CD4-positive, alpha-beta T cell treated with Interleukin-6 at 100 ng/mL for 8 hours (primary cell): ENCODE measurements around the gene GRPEL1.
A peak's percentile ranks its signal among the peaks of the same experiment; 100 is the strongest.
"Not testable (repeated sequence)": the region's sequence is repeated elsewhere in the genome, so short reads cannot be mapped to it uniquely, and the experiment has no call there.

Source experiments
- DNase-seq: peaks from one replicate; pipeline ENCODE4 v3.0.0-alpha.2; 2020; ENCODE audit warnings: mixed read lengths, low spot score

Gene GRPEL1

DNA sequence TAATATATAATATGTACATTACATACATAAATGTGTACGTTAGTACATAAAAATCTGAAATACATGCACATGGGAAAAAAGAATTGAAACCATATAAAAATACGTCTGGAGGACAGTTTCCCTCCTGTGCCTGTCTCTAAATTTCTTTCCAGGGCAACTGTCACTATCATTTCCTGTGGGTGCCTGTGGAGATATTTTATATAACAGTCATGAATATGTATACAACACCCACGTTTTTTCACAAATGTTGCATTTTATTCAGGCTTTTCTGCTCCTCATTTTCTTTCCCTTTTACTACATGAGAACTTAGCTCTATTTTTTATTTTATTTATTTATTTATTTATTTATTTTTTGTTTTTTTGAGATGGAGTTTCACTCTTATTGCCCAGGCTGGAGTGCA lies 24.2 kb upstream of the GRPEL1 start:
- DNase-seq, result no peak

GRCh38 chr4:7089213-7089986 lies 21.5 kb upstream of the GRPEL1 start:
- no peak for DNase-seq

DNA sequence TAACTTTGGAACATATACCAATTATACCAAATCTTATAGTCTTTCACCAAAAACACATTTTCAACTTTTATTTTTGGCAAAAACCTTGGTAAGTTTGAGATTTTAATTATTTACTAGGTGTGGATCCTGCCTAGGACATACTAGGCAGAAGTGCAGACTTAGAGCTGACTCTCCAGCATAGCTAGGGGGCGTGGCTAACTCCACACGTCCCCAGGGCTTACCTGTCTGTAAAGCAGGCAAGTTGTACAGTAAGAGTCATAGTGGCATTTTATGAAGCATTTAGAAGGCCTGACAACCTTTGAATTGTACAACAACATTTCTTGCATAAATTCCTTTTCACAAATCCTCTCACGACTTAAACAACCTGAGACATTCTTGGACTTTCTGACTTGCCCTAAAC lies 19.2 kb upstream of the GRPEL1 start:
- DNase-seq, result no peak

- no peak for DNase-seq
These were observed 18.5 kb upstream of the GRPEL1 start for GRCh38 chr4:7086384-7086783.

- DNase-seq, result not testable (repeated sequence)
These were observed 16.7 kb upstream of the GRPEL1 start for GRCh38 chr4:7084564-7084961.

- no peak for DNase-seq
These were observed 16.0 kb upstream of the GRPEL1 start for GRCh38 chr4:7083597-7084563.

GRCh38 chr4:7079909-7080308 lies 12.0 kb upstream of the GRPEL1 start:
- not testable (repeated sequence) for DNase-seq

GRCh38 chr4:7079483-7079882 lies 11.6 kb upstream of the GRPEL1 start:
- DNase-seq, result not testable (repeated sequence)

- DNase-seq, result no peak
These were observed 10.2 kb upstream of the GRPEL1 start for GRCh38 chr4:7078025-7078424.

DNA sequence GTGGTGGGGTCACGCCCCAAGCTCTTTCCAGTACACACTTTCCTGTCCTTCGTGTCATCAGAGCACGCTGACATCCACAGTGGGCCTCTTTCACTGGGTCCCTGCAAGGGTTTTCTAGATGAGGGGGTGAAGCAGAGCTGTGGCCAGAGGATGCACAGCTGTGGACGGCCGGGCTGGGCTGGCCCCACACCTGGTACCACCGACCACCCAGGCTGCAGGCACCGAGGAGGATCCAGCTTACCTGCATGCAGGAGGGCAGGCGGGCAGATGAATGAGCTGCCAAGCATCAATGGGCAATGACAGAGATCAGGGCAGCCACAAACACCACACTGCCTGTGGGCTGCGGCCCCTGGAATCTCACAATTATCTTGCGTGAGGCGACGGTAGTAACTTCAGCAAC lies 9.5 kb upstream of the GRPEL1 start:
- DNase-seq, result no peak

DNA sequence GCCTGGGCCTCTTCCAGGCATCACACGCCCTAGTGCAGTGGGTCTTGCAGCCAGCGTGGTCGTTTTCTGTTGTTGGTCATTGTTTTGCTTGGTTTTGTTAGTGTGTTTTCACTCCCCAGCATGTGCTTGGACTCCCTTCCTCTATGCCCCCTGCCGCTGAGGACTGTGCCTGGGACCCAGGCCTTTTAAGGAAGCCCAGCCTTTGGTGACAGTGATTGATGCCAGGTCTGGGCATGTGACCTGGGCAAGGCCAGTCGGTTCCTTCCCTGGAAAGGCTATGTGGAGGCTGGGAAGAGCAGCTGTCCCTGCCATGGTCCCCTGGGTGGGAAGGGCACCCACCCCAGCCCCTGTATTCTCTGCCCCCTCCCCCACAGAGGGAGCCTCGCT lies 8.8 kb upstream of the GRPEL1 start:
- DNase-seq, result no peak

- no peak for DNase-seq
These were observed 8.3 kb upstream of the GRPEL1 start for GRCh38 chr4:7075962-7076695.

GRCh38 chr4:7074426-7074825 lies 6.6 kb upstream of the GRPEL1 start:
- no peak for DNase-seq

DNA sequence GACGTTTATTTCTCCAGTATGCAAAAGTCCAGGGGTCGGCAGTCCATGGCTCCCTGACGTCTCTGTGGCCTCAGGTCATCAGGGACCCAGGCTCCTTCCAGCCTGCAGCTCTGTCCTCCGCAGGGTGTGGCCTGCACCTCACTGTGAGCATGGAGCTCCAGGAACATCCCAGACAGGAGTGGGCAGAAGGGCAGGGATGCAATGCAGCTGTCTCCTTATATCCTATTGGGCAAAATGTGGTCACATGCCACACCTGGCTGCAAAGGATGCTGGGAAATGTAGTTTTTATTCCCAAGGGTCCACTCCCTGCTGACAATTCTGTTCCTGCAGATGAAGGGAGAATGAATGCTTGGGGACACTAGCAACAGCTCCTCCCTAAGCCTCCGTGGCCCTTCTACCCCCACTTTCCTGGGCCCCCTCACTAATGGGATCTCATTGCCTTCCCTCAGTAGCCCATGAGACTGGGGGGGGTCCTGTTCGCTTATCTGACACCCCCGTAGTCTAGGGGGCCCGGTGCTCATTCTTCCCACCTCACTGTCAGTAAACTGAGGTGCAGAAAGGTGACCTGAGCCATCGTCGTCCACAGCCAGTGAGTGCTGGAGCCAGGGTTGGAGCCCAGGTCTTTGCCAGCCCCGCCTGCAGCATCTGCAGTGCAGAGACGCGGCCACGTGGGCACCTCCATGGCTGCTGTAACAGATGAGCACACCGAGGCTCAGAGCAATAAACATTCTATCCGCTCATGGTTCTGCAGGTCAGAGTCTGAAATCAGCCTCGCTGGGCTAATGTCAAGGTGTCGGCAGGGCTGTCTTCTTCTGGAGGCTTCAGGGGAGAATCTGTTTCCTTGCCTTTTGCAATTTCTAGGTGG lies 5.9 kb upstream of the GRPEL1 start:
- DNase-seq, result no peak

DNA sequence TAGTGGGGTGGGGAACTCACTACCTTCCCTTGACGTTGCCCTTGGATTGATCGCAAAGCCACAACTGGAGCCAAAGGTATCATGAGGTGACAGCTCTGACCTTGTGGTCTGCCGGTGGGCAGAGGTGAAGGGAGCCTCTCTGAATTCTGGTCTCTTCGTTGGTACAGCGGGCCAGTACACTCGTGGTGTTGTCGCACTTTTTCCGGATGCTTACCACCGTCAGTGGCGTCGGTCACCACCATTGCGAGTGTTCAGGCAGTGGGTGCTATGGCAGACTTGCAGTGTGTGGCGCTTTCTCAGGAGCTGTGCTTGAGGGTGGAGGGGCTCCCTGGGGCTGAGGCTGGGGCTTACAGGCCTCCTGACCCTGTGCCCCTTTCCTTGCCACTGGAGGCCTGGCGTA lies 5.2 kb upstream of the GRPEL1 start:
- no peak for DNase-seq

DNA sequence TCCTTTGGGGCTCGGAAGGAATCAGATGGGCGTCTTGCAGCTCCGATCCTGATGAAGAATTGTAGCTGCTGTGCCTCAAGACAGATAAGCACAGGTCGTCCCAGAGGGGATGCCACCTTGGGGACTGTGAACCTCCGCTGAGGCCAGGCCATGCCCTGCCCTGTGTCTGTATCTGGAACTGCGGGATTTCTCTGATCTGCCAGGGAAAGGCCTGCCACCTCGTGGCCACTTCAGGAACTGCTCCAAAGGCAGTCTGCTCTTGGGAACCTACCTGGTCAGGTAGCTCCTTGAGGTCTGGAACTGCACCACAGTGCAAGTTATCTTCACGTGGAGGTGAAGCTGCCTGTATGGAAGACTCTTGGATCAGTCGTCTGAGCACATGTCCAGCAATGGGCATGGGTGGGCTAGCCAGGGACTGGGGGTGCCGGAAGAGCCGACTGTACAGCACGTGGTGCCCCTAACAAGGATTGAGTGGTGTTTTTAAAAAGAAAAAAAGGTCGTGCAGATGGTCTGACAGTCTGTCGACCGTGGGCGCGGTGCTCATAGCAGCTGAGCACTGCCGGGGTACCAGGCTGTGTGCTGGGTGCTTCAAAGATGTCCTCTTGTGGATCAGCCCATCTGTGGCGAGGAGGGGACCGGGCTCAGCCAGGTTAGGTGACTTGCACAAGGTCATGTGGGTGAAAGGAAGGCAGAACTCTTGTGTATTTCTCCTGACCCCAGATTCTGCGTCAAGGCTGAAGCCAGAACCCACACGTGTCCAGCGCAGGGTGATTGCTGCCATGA lies 3.1 kb upstream of the GRPEL1 start:
- DNase-seq, result peak; percentile 86

DNA sequence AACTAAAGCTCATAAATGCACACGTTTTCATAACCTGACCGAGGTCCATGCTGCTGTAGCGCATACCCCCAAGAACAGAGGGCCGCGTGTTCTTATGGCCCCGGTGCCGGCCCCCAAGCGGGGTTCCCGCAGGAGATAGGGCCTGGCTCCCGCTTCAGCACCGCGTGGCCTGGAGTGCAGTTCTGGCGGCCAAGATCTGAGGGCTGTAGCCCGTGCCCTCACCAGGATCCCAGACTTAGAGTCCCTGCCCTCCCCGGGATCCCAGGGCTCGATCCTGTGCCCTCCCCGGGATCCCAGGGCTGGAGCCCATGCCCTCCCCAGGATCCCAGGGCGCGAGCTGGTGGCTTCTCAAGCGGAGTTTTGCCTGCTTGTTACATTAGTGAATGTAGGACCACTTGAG lies 1.0 kb upstream of the GRPEL1 start:
- no peak for DNase-seq

- DNase-seq, result no peak
These were observed 497 bp upstream of the GRPEL1 start for GRCh38 chr4:7068279-7068842.

DNA sequence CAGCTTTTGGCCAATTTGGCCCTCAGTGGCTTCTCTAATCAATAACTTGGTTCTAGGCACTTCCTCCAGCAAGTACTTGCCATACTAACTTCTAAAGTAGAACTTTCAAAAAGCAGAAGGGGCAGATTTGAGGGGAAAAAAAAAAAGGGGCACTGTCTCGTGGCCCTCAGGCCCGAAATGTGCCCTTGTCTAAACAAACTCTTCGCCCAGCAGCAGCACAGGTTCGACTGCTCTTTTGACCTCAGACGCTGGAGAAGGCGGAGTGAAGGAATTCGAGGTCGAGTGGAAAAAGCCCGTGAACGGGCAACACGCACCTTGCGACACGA lies 775 bp downstream of the GRPEL1 start:
- DNase-seq, result no peak

GRCh38 chr4:7066493-7066892 lies 1.4 kb downstream of the GRPEL1 start:
- DNase-seq, result no peak

DNA sequence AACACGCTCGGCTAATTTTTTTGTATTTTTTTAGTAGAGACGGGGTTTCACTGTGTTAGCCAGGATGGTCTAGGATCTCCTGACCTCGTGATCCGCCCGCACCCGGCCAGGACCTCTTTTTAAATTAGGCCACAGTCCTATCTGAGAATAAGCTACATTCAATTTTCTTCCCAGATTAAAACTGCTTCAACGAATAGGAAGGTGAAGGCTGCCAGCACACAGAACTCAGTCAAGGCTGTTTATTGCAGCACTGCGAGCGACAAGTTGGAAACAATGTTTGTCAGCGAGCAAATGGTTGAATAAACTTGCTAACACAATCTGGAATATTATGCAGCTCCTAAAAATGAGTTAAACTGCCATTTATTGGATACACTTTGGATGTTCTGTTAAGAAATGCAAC lies 1.9 kb downstream of the GRPEL1 start:
- no peak for DNase-seq
